ENCODE results near the gene TBC1D23.

Gene TBC1D23

GRCh38 chr3:100370756-100371155 lies 110.0 kb downstream of the TBC1D23 start:
- in situ Hi-C loops (cut with HindIII; ENCODE audit: low pct_ligation_motif_present, low pct_unique_long_range_greater_than_20kb, low sequenced_read_pairs), result no loop called here

GRCh38 chr3:100374521-100374920 lies 113.7 kb downstream of the TBC1D23 start:
- DNase-seq, result no peak
- in situ Hi-C loops (cut with HindIII; ENCODE audit: low pct_ligation_motif_present, low pct_unique_long_range_greater_than_20kb, low sequenced_read_pairs), result no loop called here

More at GRCh38 chr3:100370756-100371155, 110.0 kb downstream of the TBC1D23 start:
- DNase-seq, result no peak

Data from ACHN (cell line).